Colonic mucosa (tissue), 4 donors: ENCODE results near the gene LAMB4. TPM values are rescaled to one million over a fixed set of nuclear protein-coding genes. Genes with fewer than 3 reads are reported as not detected.

ENCODE experiments used
- DNase-seq: peaks from one replicate; pipeline ENCODE4 v3.0.0-alpha.2; 2020
- H3K27ac ChIP-seq: fragments of 200-600 bp; one replicate; pipeline ENCODE4 v1.8.0; 2021
- H3K27me3 ChIP-seq: fragments of 200-600 bp; one replicate; pipeline ENCODE4 v1.8.0; 2021
- H3K36me3 ChIP-seq: fragments of 200-600 bp; one replicate; pipeline ENCODE4 v1.8.0; 2021
- H3K4me1 ChIP-seq: fragments of 200-600 bp; one replicate; pipeline ENCODE4 v1.8.0; 2021; ENCODE audit warnings: mild to moderate bottlenecking
- H3K4me3 ChIP-seq: fragments of 200-600 bp; one replicate; pipeline ENCODE4 v1.8.0; 2021
- H3K9ac ChIP-seq, 2 donors: one replicate each; pipeline ENCODE4 v1.7.0; 2013; ENCODE audit warnings: control low read depth in 2 of 2, low read depth in 2 of 2, low read length in 2 of 2
- H3K9me3 ChIP-seq: fragments of 200-600 bp; one replicate; pipeline ENCODE4 v1.8.0; 2021
- CTCF ChIP-seq: fragments of 200-600 bp; IDR thresholded peaks from one replicate; pipeline ENCODE4 v1.8.0; 2022; ENCODE audit warnings: antibody characterized with exemption, mild to moderate bottlenecking
- intact Hi-C: fragments of 100-400 bp; cut with DNase I; formaldehyde crosslinking; loops from one replicate; pipeline ENCODE4 v1.14.1; 2022
- total RNA-seq, 2 donors: library from RNA; stranded (reverse); fragmentation: NEBNext Ultra II Directional in 1 of 2; extraction: Animal tissue kit (Norgen Biotek cat#: 25700) in 1 of 2; gene quantifications; one replicate each; pipeline ENCODE4 v1.2.1, GENCODE V29; 2021
- donor health status: healthy.
- donor health status: DM: no; HTN: no; CAD: no.
- donor health status: DM: no; HTN: no; CAD: no.

Gene LAMB4
- total RNA-seq, 2 donors from 2014 or later: 0.27 TPM; not detected in 1

DNA sequence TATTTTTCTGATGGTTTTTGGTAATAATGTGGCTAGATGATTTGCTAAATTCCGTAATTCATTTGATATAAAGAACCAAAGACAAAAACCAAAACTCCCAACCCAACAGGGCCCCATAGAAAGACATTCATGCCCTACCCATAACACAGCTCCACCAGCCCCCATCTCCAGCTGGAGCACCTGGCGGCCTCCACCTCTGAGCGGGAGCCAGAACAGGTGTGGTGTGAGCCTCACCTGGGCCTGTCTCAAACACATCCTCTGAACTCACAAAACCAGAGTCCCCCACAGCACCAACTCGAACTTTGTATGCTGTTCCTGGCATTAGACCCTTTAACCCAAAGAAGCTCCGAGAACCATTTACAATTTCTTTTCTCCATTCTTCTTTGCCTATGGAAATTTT, 36.5 kb upstream of the LAMB4 start:
- Histone ChIP-seq H3K9ac (no peak overlapping the region), H3K4me1 (no peaks in the 10 kb centered on the region), H3K27ac (no peak overlapping the region), H3K27me3 (no peaks in the 10 kb centered on the region), H3K4me3 (no peak overlapping the region), H3K36me3 (no peaks in the 10 kb centered on the region), H3K9me3 (no peaks in the 10 kb centered on the region)
- no peak for TF ChIP-seq CTCF
- intact Hi-C loops: no loop called here
- no peak for DNase-seq

GRCh38 chr7:108165723-108166122, 35.6 kb upstream of the LAMB4 start:
- Histone ChIP-seq H3K4me1 (no peaks in the 10 kb centered on the region), H3K27ac (no peak overlapping the region), H3K9ac (no peak overlapping the region), H3K9me3 (no peaks in the 10 kb centered on the region), H3K36me3 (no peaks in the 10 kb centered on the region), H3K27me3 (no peaks in the 10 kb centered on the region), H3K4me3 (no peak overlapping the region)
- TF ChIP-seq CTCF: no peak
- intact Hi-C loops: no loop called here
- no peak for DNase-seq

DNA sequence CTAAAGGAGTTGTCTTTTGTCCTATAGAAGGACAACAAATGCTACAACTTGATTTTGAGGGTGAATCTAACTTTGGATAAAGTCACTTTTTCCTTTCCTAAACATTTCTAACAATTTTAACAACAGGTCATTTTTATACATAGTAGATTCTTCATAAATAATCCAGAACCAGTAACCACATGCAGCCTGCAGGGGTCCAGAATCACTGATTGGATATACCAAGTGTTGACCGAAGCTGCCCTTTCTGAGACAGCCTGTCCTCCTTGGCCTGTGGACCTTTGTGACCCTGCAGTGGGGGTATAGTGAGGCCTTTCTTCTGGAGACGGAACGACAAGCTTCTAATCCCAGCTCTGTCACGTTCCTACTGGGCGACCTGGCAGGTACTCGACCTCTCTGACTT, 34.8 kb upstream of the LAMB4 start:
- no peaks in the 10 kb centered on the region for H3K27me3 ChIP-seq
- H3K9ac ChIP-seq: no peak overlapping the region
- H3K4me3 ChIP-seq: no peak overlapping the region
- H3K36me3 ChIP-seq: no peaks in the 10 kb centered on the region
- no peak for TF ChIP-seq CTCF
- H3K9me3 ChIP-seq: no peaks in the 10 kb centered on the region
- no peaks in the 10 kb centered on the region for H3K4me1 ChIP-seq
- no peak overlapping the region for H3K27ac ChIP-seq
- DNase-seq: no peak
- intact Hi-C loops: no loop called here

GRCh38 chr7:108164342-108164741, 34.2 kb upstream of the LAMB4 start:
- no peak overlapping the region for H3K4me3 ChIP-seq
- no peak for DNase-seq
- H3K27me3 ChIP-seq: no peaks in the 10 kb centered on the region
- no peak for TF ChIP-seq CTCF
- no peak overlapping the region for H3K9ac ChIP-seq
- H3K4me1 ChIP-seq: no peaks in the 10 kb centered on the region
- H3K27ac ChIP-seq: no peak overlapping the region
- intact Hi-C loops: no loop called here
- no peaks in the 10 kb centered on the region for H3K9me3 ChIP-seq
- no peaks in the 10 kb centered on the region for H3K36me3 ChIP-seq

DNA sequence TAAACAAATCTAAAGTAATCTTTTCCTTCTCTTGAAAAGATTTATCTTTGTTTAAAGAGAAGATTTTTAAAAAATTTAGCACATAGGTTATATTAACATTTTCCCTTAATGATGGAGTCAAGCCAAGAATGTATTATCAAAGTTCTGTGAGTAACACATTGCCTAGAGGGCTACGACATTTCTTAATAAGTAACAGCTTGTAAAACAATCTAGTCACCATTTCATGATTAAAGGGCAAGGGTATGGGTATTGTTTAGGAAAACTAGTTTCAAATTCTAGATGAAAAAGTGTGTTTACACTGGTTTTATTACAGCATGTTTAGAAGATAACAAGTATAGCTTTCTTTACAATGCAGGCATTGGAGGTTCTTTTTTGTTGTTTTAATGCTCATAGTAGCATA, 28.6 kb upstream of the LAMB4 start:
- Histone ChIP-seq H3K9me3 (no peaks in the 10 kb centered on the region), H3K9ac (no peak overlapping the region), H3K27ac (no peak overlapping the region), H3K27me3 (no peaks in the 10 kb centered on the region), H3K4me1 (no peaks in the 10 kb centered on the region), H3K4me3 (no peak overlapping the region), H3K36me3 (no peaks in the 10 kb centered on the region)
- no peak for TF ChIP-seq CTCF
- intact Hi-C loops: no loop called here
- no peak for DNase-seq
